MM.1S (cell line): ENCODE results near the gene CRY2.

Experiments
- DNase-seq: peaks from one replicate; pipeline ENCODE4 v3.0.0-alpha.2; 2015
- H2AFZ ChIP-seq: fragments of 300-600 bp; sonication (generic); 2 replicates; pipeline ENCODE4 v1.6.0; 2016; ENCODE audit warnings: antibody characterized with exemption, low read length
- H3F3A ChIP-seq: fragments of 300-600 bp; sonication (generic); 2 replicates; pipeline ENCODE4 v1.6.1; 2016; ENCODE audit warnings: mild to moderate bottlenecking, antibody characterized with exemption, low read length, moderate library complexity, mixed read lengths; ENCODE audit not compliant: insufficient read depth
- H3K27ac ChIP-seq: fragments of 300-600 bp; sonication (generic); 2 replicates; pipeline ENCODE4 v1.5.1; 2016; ENCODE audit warnings: mild to moderate bottlenecking, low read length
- H3K27me3 ChIP-seq: fragments of 300-600 bp; sonication (generic); replicated peaks from 2 replicates; pipeline ENCODE4 v1.6.0; 2016; ENCODE audit warnings: low read length; ENCODE audit not compliant: insufficient read depth
- H3K36me3 ChIP-seq: fragments of 300-600 bp; sonication (generic); replicated peaks from 2 replicates; pipeline ENCODE4 v1.6.1; 2016; ENCODE audit warnings: mild to moderate bottlenecking, low read length, mixed read lengths; ENCODE audit not compliant: insufficient read depth
- H3K4me1 ChIP-seq: fragments of 300-600 bp; sonication (generic); 2 replicates; pipeline ENCODE4 v1.6.1; 2016; ENCODE audit warnings: low read length, mixed read lengths
- H3K4me2 ChIP-seq: fragments of 300-600 bp; sonication (generic); 2 replicates; pipeline ENCODE4 v1.6.0; 2016; ENCODE audit warnings: low read depth, low read length
- H3K4me3 ChIP-seq: fragments of 300-600 bp; sonication (generic); 2 replicates; pipeline ENCODE4 v1.5.1; 2016; ENCODE audit warnings: low read length, mixed read lengths
- H3K79me2 ChIP-seq: fragments of 300-600 bp; sonication (generic); 2 replicates; pipeline ENCODE4 v1.6.1; 2016; ENCODE audit warnings: mixed run types, low read length, mixed read lengths
- H3K9ac ChIP-seq: fragments of 300-600 bp; sonication (generic); 2 replicates; pipeline ENCODE4 v1.6.1; 2016; ENCODE audit warnings: low read length, mixed read lengths
- H3K9me2 ChIP-seq: fragments of 300-600 bp; sonication (generic); replicated peaks from 2 replicates; pipeline ENCODE4 v1.6.1; 2016; ENCODE audit warnings: mild to moderate bottlenecking, low read length, mixed read lengths; ENCODE audit not compliant: insufficient read depth
- H3K9me3 ChIP-seq: fragments of 300-600 bp; sonication (generic); replicated peaks from 2 replicates; pipeline ENCODE4 v1.6.1; 2016; ENCODE audit warnings: mild to moderate bottlenecking, low read length, mixed read lengths; ENCODE audit not compliant: insufficient read depth
- H4K20me1 ChIP-seq: fragments of 300-600 bp; sonication (generic); 2 replicates; pipeline ENCODE4 v1.6.1; 2016; ENCODE audit warnings: mild to moderate bottlenecking, low read length, moderate library complexity, mixed read lengths; ENCODE audit not compliant: insufficient read depth
- CTCF ChIP-seq: fragments of 300-600 bp; sonication (generic); IDR thresholded peaks from 2 replicates; pipeline ENCODE4 v1.5.1; 2016; ENCODE audit warnings: antibody characterized with exemption, low read length, mixed read lengths
- EZH2 ChIP-seq: fragments of 300-600 bp; sonication (generic); optimal IDR thresholded peaks from 2 replicates; pipeline ENCODE3; 2017; ENCODE audit warnings: low read depth, mild to moderate bottlenecking, antibody characterized with exemption, low read length, mixed read lengths
- EZH2phosphoT487 ChIP-seq: fragments of 300-600 bp; sonication (generic); IDR thresholded peaks from 2 replicates; pipeline ENCODE4 v1.6.1; 2018; ENCODE audit warnings: antibody characterized with exemption, low read length

CRY2 gene

GRCh38 chr11:45803971-45804760 lies 43.1 kb upstream of the CRY2 start:
- Histone ChIP-seq H3K4me3 (peak overlapping the region; percentile 71), H3K27ac (peak overlapping the region; percentile 31; the same call in 1 of the 2 replicates), H3K4me1 (peaks cover 10% of the 10 kb centered on the region), H3K4me2 (peak overlapping the region; percentile 83), H3K27me3 (no peaks in the 10 kb centered on the region), H3K9me3 (no peaks in the 10 kb centered on the region), H3F3A (no peaks in the 10 kb centered on the region), H2AFZ (peak overlapping the region; percentile 99), H3K9ac (peak overlapping the region; percentile 52), H3K36me3 (no peaks in the 10 kb centered on the region), H3K79me2 (peaks cover 35% of the 10 kb centered on the region), H3K9me2 (no peaks in the 10 kb centered on the region), H4K20me1 (no peaks in the 10 kb centered on the region; the same call in 1 of the 2 replicates)
- no peak for TF ChIP-seq EZH2
- TF ChIP-seq CTCF = no peak
- TF ChIP-seq EZH2phosphoT487 = no peak
- peak; percentile 44 for DNase-seq

- Histone ChIP-seq H3K4me3 (peak within 1 kb of the TSS; percentile 71), H3K36me3 (no peaks in the 10 kb centered on the region), H3K4me2 (peak within 1 kb of the TSS; percentile 83), H3F3A (no peaks in the 10 kb centered on the region), H3K79me2 (peaks cover 40% of the 10 kb centered on the region), H3K27me3 (no peaks in the 10 kb centered on the region), H3K9me2 (no peaks in the 10 kb centered on the region), H2AFZ (peak within 1 kb of the TSS; percentile 99), H3K9me3 (no peaks in the 10 kb centered on the region), H3K27ac (peak within 1 kb of the TSS; percentile 31; the same call in 1 of the 2 replicates), H3K9ac (peak within 1 kb of the TSS; percentile 52), H3K4me1 (peaks cover 10% of the 10 kb centered on the region), H4K20me1 (no peaks in the 10 kb centered on the region; the same call in 1 of the 2 replicates)
- peak; percentile 13; the same call in 1 of the 2 replicates for TF ChIP-seq CTCF
- no peak for TF ChIP-seq EZH2
- peak; percentile 97 for DNase-seq
These were observed 42.4 kb upstream of the CRY2 start, which contains the start of gene SLC35C1 for GRCh38 chr11:45804761-45805304. Gene SLC35C1 (plus strand): TSS chr11:45805149. CDS start chr11:45805802, 653 bp downstream.

GRCh38 chr11:45805305-45806071 lies 41.8 kb upstream of the CRY2 start:
- Histone ChIP-seq H3K4me1 (peaks cover 10% of the 10 kb centered on the region), H3K9ac (peak overlapping the region; percentile 52; the same call in 1 of the 2 replicates), H2AFZ (no peak overlapping the region), H3K27ac (no peak overlapping the region), H3K79me2 (peaks cover 43% of the 10 kb centered on the region), H3F3A (no peaks in the 10 kb centered on the region), H3K9me3 (no peaks in the 10 kb centered on the region), H3K4me3 (peak overlapping the region; percentile 71), H3K9me2 (no peaks in the 10 kb centered on the region), H3K36me3 (no peaks in the 10 kb centered on the region), H3K4me2 (peak overlapping the region; percentile 74), H3K27me3 (no peaks in the 10 kb centered on the region), H4K20me1 (no peaks in the 10 kb centered on the region; the same call in 1 of the 2 replicates)
- DNase-seq = no peak
- TF ChIP-seq EZH2phosphoT487 = no peak
- no peak for TF ChIP-seq EZH2
